GM10266 (cell line): ENCODE measurements around the gene CBFA2T3.

ENCODE experiments used
- DNase-seq: peaks from one replicate; pipeline ENCODE4 v3.0.0; 2012; ENCODE audit errors: extremely low spot score
- CTCF ChIP-seq: IDR thresholded peaks from 2 replicates; pipeline ENCODE4 v1.5.1; 2012; ENCODE audit warnings: mild to moderate bottlenecking, low read depth; ENCODE audit not compliant: control insufficient read depth, insufficient read depth; ENCODE audit errors: missing control alignments

The CBFA2T3 gene

GRCh38 chr16:88842806-88843205 lies 134.2 kb downstream of the CBFA2T3 start:
- no peak for TF ChIP-seq CTCF
- DNase-seq = no peak

- DNase-seq = no peak
- TF ChIP-seq CTCF = no peak
These were observed 134.7 kb downstream of the CBFA2T3 start for GRCh38 chr16:88842308-88842756.

- no peak for TF ChIP-seq CTCF
- DNase-seq = no peak
These were observed 135.3 kb downstream of the CBFA2T3 start for GRCh38 chr16:88841521-88842307.

- DNase-seq = no peak
- TF ChIP-seq CTCF = no peak
These were observed 136.3 kb downstream of the CBFA2T3 start for GRCh38 chr16:88840600-88841215.

GRCh38 chr16:88839745-88840599 lies 137.0 kb downstream of the CBFA2T3 start:
- TF ChIP-seq CTCF = no peak
- DNase-seq = no peak

GRCh38 chr16:88839026-88839529 lies 137.9 kb downstream of the CBFA2T3 start:
- no peak for TF ChIP-seq CTCF
- DNase-seq = no peak

- no peak for TF ChIP-seq CTCF
- DNase-seq = no peak
These were observed 138.4 kb downstream of the CBFA2T3 start for GRCh38 chr16:88838566-88838965.
